Stimulated activated CD4-positive, alpha-beta T cell treated with anti-CD3 and anti-CD28 coated beads, Interleukin-15, amount 100 ng/mL, for 1 hour (primary cell): ENCODE data around the gene RHBDL3.
"Not testable (repeated sequence)": the region's sequence is repeated elsewhere in the genome, so short reads cannot be mapped to it uniquely, and the experiment has no call there.

Source experiments
- DNase-seq, 2 donors: peaks; one replicate each; pipeline ENCODE4 v3.0.0-alpha.2; 2020; ENCODE audit warnings: low read depth in 1 of 2, low spot score in 1 of 2

Gene RHBDL3

DNA sequence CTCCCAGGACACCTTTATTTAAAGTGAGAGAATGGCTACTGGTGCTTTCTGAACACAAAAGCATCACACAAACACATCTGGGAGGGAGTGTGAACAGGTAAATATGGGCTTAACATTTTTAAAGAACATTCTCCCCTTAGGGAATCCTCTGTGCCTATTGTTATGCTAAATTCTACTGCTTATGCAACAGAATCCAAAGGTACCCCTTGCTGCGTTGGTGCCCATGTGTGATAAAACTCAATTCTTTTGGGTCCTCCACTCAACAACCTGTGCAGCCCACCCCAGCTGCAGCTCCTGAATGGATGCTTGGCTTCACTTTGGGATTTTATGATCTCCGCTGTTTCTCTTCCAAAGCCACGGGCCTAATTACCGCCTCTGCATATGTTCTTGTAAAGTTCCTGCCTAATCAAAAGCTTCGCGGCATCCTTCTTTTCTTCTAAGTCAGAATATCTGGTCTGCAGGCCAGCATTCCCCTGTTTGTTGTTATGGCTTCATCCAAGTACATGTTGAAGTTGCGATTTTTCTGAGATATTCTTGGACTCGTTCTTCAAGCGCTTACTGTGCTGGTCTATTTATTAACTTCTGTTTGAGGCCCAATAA is 23.9 kb downstream of the RHBDL3 start:
- no peak for DNase-seq

DNA sequence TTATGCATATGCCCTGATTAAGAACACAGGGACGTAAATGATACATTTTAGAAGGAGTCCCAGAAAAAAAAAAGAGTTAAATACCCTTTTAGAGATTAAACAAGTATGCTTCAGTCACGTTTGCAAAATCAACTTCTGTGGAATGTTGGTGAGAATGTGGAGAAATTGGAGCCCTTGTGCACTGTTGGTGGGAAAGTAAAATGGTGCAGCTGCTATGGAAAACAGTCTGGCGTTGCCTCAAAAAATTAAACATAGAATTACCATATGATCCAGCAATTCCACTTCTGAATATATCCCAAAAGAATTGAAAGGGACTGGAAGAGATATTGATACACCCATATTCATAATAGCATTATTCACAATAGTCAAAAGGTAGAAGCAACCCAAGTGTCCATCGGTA is 26.5 kb downstream of the RHBDL3 start:
- DNase-seq: no peak

DNA sequence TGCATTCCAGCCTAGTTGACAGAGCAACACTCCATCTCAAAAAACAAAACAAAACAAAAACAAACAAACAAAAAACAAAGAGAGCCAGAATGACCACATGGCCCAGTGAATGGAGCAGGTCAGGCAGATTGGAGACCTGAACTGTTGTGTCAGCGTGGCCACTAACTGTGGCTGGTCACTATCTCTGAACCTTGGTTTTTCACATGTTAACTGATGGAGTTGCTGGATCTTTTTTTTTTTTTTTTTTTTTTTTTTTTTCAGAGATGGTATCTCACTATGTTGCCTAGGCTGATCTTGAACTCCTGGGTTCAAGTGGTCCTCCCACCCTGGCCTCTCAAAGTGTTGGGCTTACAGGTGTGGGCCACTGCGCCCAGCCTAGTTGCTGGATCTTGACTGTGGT is 31.8 kb downstream of the RHBDL3 start:
- DNase-seq: no peak

DNA sequence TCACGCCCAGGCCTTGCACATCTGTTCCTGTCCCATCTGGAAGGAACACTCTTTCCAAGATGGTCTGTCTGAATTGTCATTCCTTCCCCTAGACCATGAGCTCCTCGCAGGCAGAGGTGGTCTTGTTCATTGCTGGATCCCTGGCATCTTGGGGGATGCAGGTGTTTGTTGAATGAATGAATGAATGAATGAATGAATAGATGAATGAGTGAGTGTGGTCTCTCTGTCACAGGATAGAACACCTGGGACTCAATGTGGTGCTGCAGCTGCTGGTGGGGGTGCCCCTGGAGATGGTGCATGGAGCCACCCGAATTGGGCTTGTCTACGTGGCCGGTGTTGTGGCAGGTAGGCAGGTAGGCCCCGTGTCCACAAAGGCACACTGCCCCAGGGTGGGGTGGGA is 32.2 kb downstream of the RHBDL3 start:
- no peak for DNase-seq

DNA sequence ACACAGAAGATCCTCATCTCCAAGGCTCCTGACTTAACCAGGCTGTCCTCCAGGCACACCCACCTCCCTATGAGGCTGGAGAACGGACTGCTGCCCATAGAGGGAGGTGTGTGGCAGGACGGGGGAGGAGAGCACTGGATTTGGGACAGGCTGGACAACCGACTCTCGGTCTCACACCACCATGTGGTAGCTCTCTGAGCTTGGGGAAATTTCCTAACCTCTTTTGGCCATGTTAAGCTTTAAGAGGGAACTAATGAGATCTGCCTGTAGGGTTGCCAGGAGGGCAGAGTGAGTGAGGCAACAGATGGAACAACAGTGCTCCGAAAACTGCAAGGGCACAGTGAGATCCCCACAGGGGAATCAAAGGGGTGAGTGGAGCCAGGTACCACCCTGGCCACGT is 32.7 kb downstream of the RHBDL3 start:
- no peak for DNase-seq

DNA sequence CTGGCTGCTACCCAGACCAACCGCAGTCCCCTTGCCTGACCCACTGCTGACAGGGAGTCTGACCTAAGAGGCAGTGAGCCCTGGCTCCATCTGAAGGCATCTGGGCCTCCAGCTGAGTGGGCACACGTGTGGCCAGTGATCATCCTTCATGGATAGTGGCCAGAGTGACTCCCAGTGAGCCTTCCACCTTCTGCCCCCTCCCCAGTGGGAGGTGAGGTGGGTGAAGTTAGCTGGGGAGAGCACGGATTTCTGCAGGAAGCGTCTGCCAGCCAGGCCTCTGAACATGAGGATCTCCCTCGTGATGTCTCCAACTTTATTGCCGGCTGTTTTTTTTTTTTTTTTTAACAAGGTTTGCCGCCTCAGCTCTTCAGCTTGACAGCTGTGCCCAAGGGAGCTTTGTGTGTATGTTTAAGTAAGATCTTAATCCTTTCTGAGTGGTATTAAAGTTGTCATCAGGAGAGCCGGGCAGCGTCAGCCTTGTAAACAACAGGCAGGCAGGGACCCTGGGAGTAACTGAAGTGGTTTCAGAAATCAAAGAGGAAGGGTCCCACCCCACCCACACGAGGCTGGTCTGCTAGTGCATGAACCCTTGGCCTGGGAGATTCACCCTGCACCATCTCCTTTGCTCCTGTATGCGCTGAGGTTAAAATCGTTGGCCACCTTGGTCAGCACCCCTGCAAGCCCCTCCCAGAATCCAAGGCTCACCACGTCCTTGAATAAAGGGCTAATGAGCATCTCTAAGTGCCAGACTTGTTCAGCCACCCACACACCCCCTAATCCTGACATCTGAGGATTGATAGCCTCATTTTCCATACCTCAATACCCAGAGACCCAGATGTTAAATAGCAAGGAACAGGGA is 33.3 kb downstream of the RHBDL3 start:
- no peak for DNase-seq

DNA sequence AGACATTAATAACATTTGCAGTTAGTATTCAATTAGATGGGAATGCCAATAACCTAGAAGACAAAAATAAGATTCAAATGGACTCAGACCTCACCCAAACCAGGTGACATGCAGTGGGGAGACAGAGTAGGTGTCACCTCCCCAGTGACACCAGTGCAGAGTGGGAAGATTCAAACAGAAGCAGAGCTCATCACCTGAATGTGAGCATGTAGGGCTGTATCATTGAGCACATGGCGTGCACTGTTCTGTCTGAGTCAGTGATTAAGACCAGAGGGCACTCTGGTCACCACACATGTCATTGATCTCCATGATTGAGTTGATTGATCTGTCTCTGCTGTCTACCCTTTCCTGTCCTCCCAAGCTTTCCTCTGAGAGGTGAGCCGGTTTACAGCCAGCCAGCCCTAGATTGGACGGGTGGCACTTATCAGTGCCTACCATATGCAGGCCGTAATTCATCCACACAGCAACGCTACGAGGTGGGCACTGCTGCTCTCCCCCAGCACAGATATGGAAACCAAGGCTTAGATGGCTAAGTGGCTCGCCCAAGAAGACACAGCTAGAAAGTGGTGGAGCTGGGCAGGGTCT is 34.0 kb downstream of the RHBDL3 start:
- no peak for DNase-seq

DNA sequence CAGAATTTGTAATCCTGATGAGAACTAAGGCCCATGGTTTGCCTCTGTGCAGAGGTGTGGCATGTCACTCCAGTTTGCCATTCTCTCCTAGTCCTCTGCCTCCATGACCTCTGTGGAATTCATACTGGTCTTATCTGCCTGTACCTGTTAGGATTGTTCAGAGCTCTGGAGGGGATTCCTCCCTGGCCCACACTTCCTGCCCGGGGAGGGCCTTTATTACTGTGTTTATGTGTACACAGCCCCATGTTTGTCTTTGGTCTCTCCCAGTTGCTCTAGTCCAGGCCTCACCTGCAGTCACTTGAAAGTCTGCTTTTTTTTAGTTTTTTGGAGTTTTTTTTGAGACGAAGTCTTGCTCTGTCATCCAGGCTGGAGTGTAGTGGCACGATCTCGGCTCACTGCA is 36.4 kb downstream of the RHBDL3 start:
- no peak for DNase-seq

DNA sequence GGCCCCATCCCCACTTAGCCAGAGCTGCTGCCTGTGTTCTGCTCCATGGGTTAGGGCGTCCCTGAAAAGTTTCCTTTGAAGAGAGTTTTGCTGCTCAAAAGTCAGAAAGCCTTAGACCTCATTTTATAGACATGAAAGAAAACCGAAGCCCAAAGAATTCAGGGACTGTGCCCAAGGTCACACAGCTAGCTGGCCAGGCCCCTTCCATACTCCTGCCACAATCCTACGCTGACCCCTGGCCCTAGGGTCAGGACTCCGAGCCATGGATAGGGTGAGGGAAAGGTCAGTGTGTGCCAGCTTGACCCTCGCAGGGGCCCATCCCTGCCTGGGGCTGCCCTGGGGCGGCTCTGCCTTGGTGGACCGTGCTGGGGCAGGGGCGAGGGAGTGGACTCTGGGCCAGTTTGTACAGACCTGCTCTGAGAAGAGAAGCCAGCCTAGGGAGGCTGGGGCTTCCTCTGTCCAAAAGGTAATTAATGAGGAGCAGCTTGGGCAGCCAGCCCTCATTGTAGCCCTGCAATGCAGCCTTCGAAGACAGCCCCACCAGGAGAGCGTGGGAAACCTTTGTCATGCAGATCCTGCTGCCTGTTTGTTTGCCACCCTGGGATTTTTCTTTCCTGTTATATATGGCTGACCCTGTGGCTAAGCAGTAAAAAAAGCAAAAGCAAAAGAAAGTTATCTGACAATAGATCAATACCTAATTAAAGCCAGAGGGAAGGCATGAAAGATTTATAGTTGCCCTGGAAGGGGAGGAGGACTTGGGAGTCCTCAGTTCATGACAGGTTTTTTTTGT is 37.4 kb downstream of the RHBDL3 start:
- no peak for DNase-seq

DNA sequence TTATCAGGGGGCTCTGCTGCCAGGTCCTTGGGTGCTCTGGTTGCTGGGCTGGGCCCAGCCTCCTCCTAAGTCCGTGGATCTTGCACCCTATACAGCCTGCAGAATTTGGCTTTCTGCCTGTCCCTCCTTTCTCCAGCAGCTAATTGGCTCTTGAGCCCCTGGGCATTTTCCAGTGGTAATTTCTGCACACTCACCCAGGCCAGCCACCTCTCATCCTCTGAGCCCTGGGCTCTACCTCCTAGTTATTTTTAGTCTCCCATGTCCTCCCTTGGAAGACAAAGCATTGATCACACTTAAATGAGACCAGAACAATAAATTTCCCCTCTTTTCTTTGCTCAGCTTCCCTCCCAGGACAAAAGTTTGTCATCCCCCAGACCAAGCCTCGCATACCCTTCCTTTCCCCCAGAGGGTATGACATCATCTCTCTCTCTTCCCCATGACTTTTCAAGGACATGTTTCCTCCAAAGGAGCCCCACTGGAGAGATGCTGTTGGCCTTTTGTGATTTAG is 38.2 kb downstream of the RHBDL3 start:
- no peak for DNase-seq

DNA sequence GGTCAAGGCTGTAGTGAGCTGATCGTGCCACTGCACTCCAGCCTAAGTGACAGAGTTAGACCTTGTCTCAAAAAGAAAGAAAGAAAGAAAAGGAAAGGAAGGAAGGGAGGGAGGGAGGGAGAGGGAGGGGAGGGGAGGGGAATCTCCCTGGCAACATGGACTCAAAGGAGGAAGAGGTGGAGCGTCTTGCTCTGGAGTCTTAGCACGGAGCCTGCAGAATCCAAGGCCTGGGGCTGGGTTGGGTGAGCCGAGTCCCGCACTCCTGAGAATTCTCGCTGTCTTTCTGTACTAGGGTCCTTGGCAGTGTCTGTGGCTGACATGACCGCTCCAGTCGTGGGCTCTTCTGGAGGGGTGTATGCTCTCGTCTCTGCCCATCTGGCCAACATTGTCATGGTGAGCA is 39.4 kb downstream of the RHBDL3 start:
- no peak for DNase-seq

DNA sequence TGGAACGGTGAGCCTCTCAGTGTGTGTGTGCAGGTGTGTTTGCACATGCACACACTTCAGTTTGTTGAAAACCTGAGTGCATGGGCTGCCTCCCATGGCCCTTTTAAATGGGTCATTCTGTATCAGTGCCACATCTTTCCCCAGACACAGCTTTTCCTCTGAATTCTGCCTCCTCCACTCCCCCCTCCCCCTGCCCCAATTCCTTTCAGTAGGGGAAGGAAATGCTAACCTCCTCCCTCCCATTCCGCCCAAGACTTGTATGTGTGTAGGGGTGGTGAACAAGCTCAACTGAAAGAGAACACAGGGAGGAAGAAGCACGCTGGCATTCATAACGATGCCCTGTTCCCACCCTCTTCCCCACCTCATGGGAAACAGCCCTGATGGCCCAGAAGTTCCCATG is 42.0 kb downstream of the RHBDL3 start:
- DNase-seq: no peak

DNA sequence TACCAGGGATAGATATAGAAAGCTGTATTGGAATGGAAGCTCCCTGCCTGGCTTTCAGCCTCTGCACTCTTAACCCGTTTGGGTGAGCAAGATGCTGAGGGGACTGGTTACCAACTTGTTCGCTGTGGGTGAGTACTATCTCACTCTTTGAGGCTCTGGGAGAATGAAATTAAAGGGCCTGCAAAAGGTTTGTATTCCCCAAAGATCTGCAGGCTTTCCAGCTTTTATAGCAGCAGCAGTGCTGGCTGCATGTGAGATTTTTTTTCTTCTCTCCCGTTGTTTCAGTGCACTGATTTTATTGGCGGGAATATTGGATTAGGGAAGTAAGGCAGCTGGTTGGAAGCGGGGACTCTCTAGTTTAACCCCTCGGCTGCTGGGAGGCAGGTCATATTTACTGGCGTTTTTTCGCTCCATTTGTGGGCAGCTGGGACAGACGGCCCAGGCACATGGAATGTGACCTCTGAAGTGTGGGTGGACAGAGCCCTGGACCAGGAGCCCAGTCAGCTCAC is 45.5 kb downstream of the RHBDL3 start:
- DNase-seq: no peak

DNA sequence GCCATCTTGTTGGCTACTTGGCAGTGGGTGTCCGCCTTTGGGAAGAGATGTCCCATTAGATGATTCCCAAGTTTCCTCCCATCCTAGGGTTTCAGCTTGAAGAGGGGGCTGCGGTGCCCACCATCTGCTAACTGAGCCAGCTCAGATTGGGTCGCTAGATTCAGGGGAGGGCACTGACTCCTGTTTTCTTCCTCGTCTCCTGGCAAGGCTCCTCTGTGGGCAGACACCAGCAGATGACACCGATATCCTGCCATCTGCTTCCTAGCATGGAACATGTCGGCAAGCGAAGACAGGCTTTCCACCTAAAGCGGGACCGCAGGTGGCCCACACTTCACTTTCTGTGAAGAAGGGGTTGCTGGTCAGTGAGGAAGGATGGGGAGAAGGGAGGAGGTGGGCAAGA is 49.0 kb downstream of the RHBDL3 start:
- DNase-seq: no peak

DNA sequence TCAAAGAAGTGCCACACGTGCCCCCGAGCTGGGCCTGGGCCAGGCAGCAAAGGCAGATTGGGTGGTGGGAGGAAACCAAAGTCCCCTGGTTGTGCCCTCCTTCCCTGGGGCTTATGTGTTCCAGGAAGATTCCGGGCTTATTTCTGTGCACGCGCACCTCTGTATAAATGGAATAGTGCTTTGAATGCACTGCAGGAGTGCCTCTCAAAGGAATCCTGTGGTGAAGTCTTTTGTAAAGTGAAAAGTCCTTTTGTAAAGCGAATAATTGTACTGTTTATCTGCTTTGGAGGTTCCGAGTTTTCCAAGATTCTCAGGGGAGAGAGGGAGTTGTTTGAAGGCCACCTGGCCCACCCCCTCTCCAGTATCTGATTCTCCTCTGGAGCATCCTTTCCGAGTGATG is 49.5 kb downstream of the RHBDL3 start:
- DNase-seq: no peak

DNA sequence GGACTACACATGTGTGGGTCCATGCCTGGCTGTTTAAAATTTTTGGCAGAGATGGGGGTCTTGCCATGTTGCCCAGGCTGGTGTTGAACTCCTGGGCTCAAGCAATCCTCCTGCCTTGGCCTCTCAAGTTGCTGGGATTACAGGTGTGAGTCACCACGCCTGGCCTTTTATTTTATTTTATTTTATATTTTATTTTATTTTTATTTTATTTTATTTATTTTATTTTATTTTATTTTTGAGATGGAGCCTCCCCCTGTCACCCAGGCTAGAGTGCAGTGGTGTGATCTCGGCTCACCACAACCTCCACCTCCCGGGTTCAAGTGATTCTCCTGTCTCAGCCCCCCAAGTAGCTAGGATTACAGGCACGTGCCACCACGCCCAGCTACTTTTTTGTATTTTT is 51.0 kb downstream of the RHBDL3 start:
- DNase-seq: not testable (repeated sequence)

DNA sequence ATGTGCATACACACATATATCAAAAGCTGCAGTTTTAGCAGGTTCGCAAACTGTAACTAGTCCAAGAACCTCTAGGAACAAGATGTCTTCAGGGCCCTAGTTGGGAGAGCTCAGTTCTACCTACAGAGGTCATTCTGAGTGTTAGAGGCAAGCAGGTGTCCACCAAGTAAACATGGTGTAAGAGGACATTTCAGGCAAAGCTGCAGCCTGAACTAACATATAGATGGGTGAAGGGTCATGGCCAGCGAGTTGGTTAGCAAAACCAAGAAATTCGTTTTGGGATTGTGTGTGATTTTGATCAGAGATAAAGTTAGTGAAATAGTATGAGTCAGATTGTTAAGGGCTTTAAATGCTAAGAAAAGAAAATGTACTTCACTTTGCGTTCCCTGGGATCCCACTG is 51.7 kb downstream of the RHBDL3 start:
- no peak for DNase-seq

DNA sequence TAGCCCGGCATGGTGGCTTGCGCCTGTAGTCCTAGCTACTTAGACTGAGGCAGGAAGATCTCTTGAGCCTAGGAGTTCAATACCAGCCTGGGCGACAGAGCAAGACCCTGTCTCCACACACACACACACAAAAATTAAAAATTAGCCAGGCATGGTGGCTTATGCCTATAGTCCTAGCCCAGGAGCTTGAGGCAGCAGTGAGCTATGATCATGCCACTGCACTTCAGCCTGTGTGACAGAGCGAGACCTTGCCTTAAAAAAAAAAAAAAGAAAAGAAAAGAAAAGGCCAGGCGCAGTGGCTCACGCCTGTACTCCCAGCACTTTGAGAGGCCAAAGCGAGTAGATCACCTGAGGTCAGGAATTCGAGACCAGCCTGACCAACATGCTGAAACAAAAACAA is 52.4 kb downstream of the RHBDL3 start:
- DNase-seq: no peak

DNA sequence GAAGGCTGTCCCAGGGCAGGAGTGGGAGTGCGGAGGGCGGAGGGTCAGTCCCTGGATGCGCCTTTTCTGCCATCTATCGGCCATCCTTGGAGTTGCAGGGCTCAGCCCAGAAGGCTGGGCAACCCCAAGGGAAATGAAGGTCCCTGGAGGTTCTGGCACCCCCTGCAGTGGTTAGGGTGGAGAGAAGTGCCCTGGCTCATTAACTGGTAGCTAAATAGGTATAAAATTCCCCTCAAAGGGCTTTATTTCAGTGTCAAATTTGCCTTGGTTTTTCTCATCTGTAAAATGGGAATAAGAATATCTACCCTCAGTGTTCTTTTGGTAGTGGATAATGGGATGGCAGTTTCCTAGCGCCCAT is 53.9 kb downstream of the RHBDL3 start:
- DNase-seq: peak; percentile 44 to 66

DNA sequence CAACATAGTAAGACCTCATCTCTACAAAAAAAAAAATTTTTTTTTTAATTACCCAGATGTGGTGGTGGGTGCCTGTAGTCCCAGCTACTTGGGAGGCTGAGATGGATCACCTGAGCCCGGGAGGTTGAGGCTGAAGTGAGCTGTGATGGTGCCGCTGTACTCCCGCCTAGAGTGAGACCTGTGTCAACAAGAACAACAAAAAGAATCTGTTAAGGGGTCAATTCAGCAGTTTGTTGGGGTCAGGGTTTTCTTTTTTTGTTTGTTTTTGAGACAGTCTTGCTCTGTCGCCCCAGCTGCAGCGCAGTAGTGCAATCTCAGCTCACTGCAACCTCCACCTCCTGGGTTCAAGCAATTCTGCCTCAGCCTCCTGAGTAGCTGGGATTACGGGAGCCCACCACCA is 54.4 kb downstream of the RHBDL3 start:
- not testable (repeated sequence) for DNase-seq

DNA sequence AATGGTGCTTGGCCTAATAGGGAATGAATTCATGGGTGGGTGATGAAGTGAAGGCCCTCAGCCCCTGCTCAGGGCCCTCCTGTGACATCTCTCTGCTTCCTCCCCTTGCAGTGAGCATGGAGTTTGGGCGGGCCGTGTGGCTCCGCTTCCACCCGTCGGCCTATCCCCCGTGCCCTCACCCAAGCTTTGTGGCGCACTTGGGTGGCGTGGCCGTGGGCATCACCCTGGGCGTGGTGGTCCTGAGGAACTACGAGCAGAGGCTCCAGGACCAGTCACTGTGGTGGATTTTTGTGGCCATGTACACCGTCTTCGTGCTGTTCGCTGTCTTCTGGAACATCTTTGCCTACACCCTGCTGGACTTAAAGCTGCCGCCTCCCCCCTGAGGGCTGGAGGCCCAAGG is 55.2 kb downstream of the RHBDL3 start:
- no peak for DNase-seq
